D721Med (cell line): ENCODE measurements around the gene PRKCA.

Experiments
- DNase-seq: peaks from one replicate; pipeline ENCODE4 v3.0.0; 2011; ENCODE audit warnings: low spot score; ENCODE audit not compliant: insufficient read length
- FAIRE-seq: peaks from 2 replicates; lab custom pipeline; 2011; peaks lifted over from hg19 to GRCh38; lab: Jason Lieb, UNC
- CTCF ChIP-seq: IDR thresholded peaks from 2 replicates; pipeline ENCODE4 v1.5.1; 2012; ENCODE audit warnings: mild to moderate bottlenecking, control low read depth; ENCODE audit not compliant: insufficient read depth; ENCODE audit errors: missing control alignments

The PRKCA gene

GRCh38 chr17:66491213-66491612 lies 188.8 kb downstream of the PRKCA start:
- FAIRE-seq (no peak), DNase-seq (no peak)
- TF ChIP-seq CTCF: no peak

- FAIRE-seq (no peak), DNase-seq (no peak)
- no peak for TF ChIP-seq CTCF
These were observed 189.3 kb downstream of the PRKCA start for GRCh38 chr17:66491665-66492064.

- TF ChIP-seq CTCF: no peak
- FAIRE-seq (no peak), DNase-seq (no peak)
These were observed 189.7 kb downstream of the PRKCA start for GRCh38 chr17:66492080-66492479.

GRCh38 chr17:66492561-66493005 lies 190.2 kb downstream of the PRKCA start:
- no peak for TF ChIP-seq CTCF
- DNase-seq (no peak), FAIRE-seq (no peak)

- FAIRE-seq (no peak), DNase-seq (no peak)
- TF ChIP-seq CTCF: no peak
These were observed 191.0 kb downstream of the PRKCA start for GRCh38 chr17:66493283-66494019.

- TF ChIP-seq CTCF: no peak
- DNase-seq: no peak
- no peak for FAIRE-seq
These were observed 191.8 kb downstream of the PRKCA start for GRCh38 chr17:66494023-66494803.
